Liver (tissue), 3 donors: ENCODE results near the gene DDX20.

Experiments used
- CTCF ChIP-seq: fragments of 150-350 bp; IDR thresholded peaks from 2 replicates; pipeline ENCODE4 v1.5.1; 2017; ENCODE audit warnings: improper control_type of control experiment, low read depth, low read length; ENCODE audit not compliant: missing input control
- FOXA1 ChIP-seq: IDR thresholded peaks from 2 replicates; pipeline ENCODE4 v1.6.1; 2016; ENCODE audit warnings: antibody characterized with exemption
- SP1 ChIP-seq: IDR thresholded peaks from 2 replicates; pipeline ENCODE4 v1.6.1; 2018; ENCODE audit warnings: antibody characterized with exemption, mild to moderate bottlenecking
- donor health status: healthy.
- donor health status: healthy.

GRCh38 chr1:111716333-111716732, 39.4 kb upstream of the DDX20 start:
- TF ChIP-seq SP1 (no peak), FOXA1 (no peak), CTCF (no peak)
